OCI-LY1 (cell line): Measurements from ENCODE around the gene TRMT2B.
"Not testable (repeated sequence)": the region's sequence is repeated elsewhere in the genome, so short reads cannot be mapped to it uniquely, and the experiment has no call there.

Source experiments
- CTCF ChIP-seq: fragments of 200-600 bp; sonication (generic), shearing (Covaris generic); IDR thresholded peaks from 2 replicates; pipeline ENCODE4 v1.5.1; 2017; ENCODE audit warnings: mild to moderate bottlenecking, antibody characterized with exemption, low read length, moderate library complexity, mixed read lengths
- EZH2 ChIP-seq: fragments of 200-600 bp; sonication (generic), shearing (Covaris generic); IDR thresholded peaks from 2 replicates; pipeline ENCODE4 v1.8.0; 2017; ENCODE audit warnings: borderline replicate concordance, mixed run types, mild to moderate bottlenecking, antibody characterized with exemption, low read length, moderate library complexity, mixed read lengths

- not testable (repeated sequence) for TF ChIP-seq CTCF, EZH2
Observed at GRCh38 chrX:101056551-101056950, 4.6 kb upstream of the TRMT2B start.
